ENCODE measurements around the gene GABRR2. TPM values are rescaled to one million over a fixed set of nuclear protein-coding genes. Genes with fewer than 3 reads are reported as not detected.

GABRR2 gene
- total and polyA plus RNA-seq, 2 donors from 2014 or later, result 0.38 TPM; not detected in 1

DNA sequence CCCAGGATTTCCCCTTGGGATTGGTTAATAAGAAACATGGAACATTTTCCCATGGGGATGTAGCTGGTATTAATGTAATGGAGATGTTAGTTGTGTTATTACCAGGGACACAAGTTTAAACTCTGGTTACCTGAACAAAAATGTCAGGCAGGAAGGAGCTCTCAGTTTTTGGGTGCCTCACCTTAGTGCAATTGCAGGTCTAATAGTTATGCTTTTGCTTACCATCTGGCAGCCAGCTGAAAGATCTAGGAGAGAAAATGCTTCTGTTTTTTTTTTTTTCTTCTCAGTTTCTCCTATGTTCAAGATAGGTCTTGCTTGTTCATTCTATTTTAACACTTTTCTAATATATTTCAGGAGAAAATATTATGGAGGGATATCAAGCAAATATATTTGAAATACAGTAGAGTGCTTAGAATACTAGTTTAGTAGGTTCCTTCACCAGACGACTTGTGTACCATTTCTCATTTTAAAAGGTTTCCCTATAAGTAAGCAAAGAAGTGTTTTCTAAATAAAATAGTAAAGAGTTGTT lies 41.6 kb upstream of the GABRR2 start:
- no peak overlapping the region for H3K4me3 ChIP-seq (ENCODE audit: low read length in 3 of 3)
- intact Hi-C loops (cut with DNase I), result no loop called here
- H3K9me3 ChIP-seq (ENCODE audit: control insufficient read depth in 2 of 3, insufficient read depth in 1 of 3, low read length in 3 of 3), result no peaks in the 10 kb centered on the region
- FAIRE-seq (no peak), DNase-seq (no peak)
- H3K4me1 ChIP-seq (ENCODE audit: control insufficient read depth in 2 of 3, insufficient read depth in 2 of 3, low read depth in 1 of 3, low read length in 3 of 3), result no peaks in the 10 kb centered on the region
- no peaks in the 10 kb centered on the region for H3K36me3 ChIP-seq (ENCODE audit: control insufficient read depth in 2 of 3, insufficient read depth in 3 of 3, low read length in 3 of 3)
- TF ChIP-seq, protein P1, sequence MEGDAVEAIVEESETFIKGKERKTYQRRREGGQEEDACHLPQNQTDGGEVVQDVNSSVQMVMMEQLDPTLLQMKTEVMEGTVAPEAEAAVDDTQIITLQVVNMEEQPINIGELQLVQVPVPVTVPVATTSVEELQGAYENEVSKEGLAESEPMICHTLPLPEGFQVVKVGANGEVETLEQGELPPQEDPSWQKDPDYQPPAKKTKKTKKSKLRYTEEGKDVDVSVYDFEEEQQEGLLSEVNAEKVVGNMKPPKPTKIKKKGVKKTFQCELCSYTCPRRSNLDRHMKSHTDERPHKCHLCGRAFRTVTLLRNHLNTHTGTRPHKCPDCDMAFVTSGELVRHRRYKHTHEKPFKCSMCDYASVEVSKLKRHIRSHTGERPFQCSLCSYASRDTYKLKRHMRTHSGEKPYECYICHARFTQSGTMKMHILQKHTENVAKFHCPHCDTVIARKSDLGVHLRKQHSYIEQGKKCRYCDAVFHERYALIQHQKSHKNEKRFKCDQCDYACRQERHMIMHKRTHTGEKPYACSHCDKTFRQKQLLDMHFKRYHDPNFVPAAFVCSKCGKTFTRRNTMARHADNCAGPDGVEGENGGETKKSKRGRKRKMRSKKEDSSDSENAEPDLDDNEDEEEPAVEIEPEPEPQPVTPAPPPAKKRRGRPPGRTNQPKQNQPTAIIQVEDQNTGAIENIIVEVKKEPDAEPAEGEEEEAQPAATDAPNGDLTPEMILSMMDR (IDR thresholded peaks at IDR 0.05; ENCODE audit: borderline replicate concordance, extremely low read depth, insufficient read depth), result no peak
- H3K27ac ChIP-seq (ENCODE audit: low read depth in 2 of 2, low read length in 2 of 2), result no peak overlapping the region
- no peaks in the 10 kb centered on the region for H3K27me3 ChIP-seq (ENCODE audit: control insufficient read depth, insufficient read depth, low read length)
- H3K9ac ChIP-seq (ENCODE audit: low read length in 3 of 3), result no peak overlapping the region

DNA sequence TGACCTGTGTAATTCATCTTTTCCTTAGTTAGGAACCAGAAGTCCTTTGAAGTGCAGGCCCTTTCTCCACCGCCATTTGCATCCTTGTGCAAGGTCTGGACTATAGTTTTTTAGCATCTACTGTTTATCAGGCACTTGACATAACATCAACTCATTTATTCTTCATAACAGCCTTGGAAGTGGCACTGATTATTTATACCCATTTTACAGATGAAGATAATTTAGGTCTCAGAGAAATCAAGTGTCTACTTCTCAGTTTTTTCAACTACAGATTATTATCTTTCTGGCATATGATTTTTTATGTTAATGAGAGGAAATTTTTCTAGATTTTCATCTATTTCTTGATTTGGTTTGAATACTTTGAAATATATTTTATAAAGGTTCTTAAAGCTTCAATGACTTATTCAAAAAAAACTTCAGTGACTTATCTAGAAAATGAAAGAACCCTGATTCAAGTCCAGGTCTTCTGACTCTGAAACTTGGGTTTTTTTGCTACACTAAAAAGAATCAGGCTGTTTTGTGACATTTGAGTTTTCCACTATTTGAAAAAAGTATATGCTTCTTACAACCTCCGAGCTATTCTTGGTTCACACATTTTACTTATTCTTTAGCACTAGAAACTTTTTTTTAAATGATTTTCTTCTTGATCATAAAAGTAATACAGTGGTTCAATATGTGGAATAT lies 40.6 kb upstream of the GABRR2 start:
- no peaks in the 10 kb centered on the region for H3K27me3 ChIP-seq (ENCODE audit: control insufficient read depth, insufficient read depth, low read length)
- no peak overlapping the region for H3K27ac ChIP-seq (ENCODE audit: low read depth in 2 of 2, low read length in 2 of 2)
- DNase-seq (no peak), FAIRE-seq (no peak)
- H3K9ac ChIP-seq (ENCODE audit: low read length in 3 of 3), result no peak overlapping the region
- intact Hi-C loops (cut with DNase I), result no loop called here
- TF ChIP-seq, protein P1 (IDR thresholded peaks at IDR 0.05; ENCODE audit: borderline replicate concordance, extremely low read depth, insufficient read depth), result no peak
- no peaks in the 10 kb centered on the region for H3K9me3 ChIP-seq (ENCODE audit: control insufficient read depth in 2 of 3, insufficient read depth in 1 of 3, low read length in 3 of 3)
- no peaks in the 10 kb centered on the region for H3K36me3 ChIP-seq (ENCODE audit: control insufficient read depth in 2 of 3, insufficient read depth in 3 of 3, low read length in 3 of 3)
- no peak overlapping the region for H3K4me3 ChIP-seq (ENCODE audit: low read length in 3 of 3)
- no peaks in the 10 kb centered on the region for H3K4me1 ChIP-seq (ENCODE audit: control insufficient read depth in 2 of 3, insufficient read depth in 2 of 3, low read depth in 1 of 3, low read length in 3 of 3)

DNA sequence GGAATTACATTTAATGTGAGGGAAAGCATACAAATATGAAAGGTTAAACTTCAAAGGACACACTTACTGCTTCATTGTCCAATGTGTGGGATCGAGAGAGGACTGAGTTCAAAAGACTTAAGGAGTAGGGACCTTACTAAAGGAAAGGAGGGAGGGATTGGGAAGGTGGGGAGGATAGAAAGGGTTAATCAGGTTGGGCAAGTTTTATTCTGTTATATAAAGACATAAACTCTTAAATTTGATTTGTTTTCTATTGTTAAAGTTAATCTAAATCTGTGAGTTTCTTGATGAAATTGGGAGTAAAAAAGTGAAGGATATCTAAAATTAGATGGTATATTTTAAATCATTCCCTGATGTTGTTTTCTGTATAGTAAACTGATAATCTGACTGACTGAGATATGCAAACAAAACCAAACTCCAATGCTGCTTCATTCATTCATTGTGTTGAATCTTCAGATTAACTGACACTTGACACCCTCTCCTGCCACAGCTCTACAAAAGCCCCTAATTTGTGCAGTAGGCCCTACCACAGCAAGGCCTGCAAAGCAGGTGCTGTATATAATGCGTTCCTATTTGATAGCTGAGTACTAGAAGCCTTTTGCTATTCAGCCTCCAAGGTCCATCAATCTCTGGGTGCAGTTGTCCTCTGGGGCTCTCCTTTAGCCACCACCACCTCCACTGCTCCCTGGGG lies 38.7 kb upstream of the GABRR2 start:
- Histone ChIP-seq H3K27me3 (ENCODE audit: control insufficient read depth, insufficient read depth, low read length) (no peaks in the 10 kb centered on the region), H3K9me3 (ENCODE audit: control insufficient read depth in 2 of 3, insufficient read depth in 1 of 3, low read length in 3 of 3) (no peaks in the 10 kb centered on the region), H3K4me1 (ENCODE audit: control insufficient read depth in 2 of 3, insufficient read depth in 2 of 3, low read depth in 1 of 3, low read length in 3 of 3) (peaks cover 0 to 7% (median 6%) of the 10 kb centered on the region in 3 donors), H3K36me3 (ENCODE audit: control insufficient read depth in 2 of 3, insufficient read depth in 3 of 3, low read length in 3 of 3) (no peaks in the 10 kb centered on the region), H3K9ac (ENCODE audit: low read length in 3 of 3) (peak overlapping the region in 1 of 3 donors; percentile 4), H3K4me3 (ENCODE audit: low read length in 3 of 3) (peak overlapping the region in 1 of 3 donors; percentile 96), H3K27ac (ENCODE audit: low read depth in 2 of 2, low read length in 2 of 2) (no peak overlapping the region)
- FAIRE-seq (no peak), DNase-seq (no peak)
- intact Hi-C loops (cut with DNase I), result no loop called here
- TF ChIP-seq, protein P1 (IDR thresholded peaks at IDR 0.05; ENCODE audit: borderline replicate concordance, extremely low read depth, insufficient read depth), result no peak
